A549 (cell line): ENCODE measurements around the gene TIGD1. TPM values are rescaled to one million over a fixed set of nuclear protein-coding genes. Genes with fewer than 3 reads are reported as not detected.
A peak's percentile ranks its signal among the peaks of the same experiment; 100 is the strongest.

ENCODE experiments used
- ATAC-seq, 2 experiments: fragments of 200-7000 bp in 1 of 2; fragments of >200 bp in 1 of 2; cut with Nextera tagmentation in 1 of 2; cut with Tn5 transposase in 1 of 2; 3 replicates each; pipeline versions ENCODE4 v1.8.0 to v1.9.1; 2018 to 2020; ENCODE audit warnings: mild to moderate bottlenecking in 1 of 2, moderate library complexity in 1 of 2
- CTCF ChIA-PET: fragments of 300-600 bp; sonication (Branson Sonifier 250); formaldehyde crosslinking; extraction: SDS; loops from one replicate; lab custom pipeline; 2021; ENCODE audit warnings: antibody characterized with exemption, inconsistent platforms; lab: Yijun Ruan, JAX
- POLR2A ChIA-PET: fragments of 350-600 bp; formaldehyde crosslinking; extraction: SDS; loops from one replicate; lab custom pipeline; 2021; ENCODE audit warnings: antibody characterized with exemption, inconsistent platforms; lab: Yijun Ruan, JAX
- DNase-seq, 2 experiments: peaks; one replicate each; pipeline versions ENCODE4 v3.0.0 to v3.0.0-alpha.2; 2011 to 2016; ENCODE audit warnings: low read depth in 1 of 2, low spot score in 1 of 2
- FAIRE-seq: peaks from 2 replicates; lab custom pipeline; 2011; peaks lifted over from hg19 to GRCh38; lab: Jason Lieb, UNC
- H3K27ac ChIP-seq, 2 experiments: fragments of >200 bp; sonication (Bioruptor Twin); formaldehyde crosslinking; 3 replicates each; pipeline ENCODE4 v1.5.1; 2016 to 2017
- H3K4me1 ChIP-seq: fragments of >200 bp; sonication (Bioruptor Twin); formaldehyde crosslinking; 3 replicates; pipeline ENCODE4 v1.6.1; 2016
- H3K4me2 ChIP-seq: fragments of >200 bp; sonication (Bioruptor Twin); formaldehyde crosslinking; 3 replicates; pipeline ENCODE4 v1.6.1; 2016
- H3K4me3 ChIP-seq: fragments of >200 bp; sonication (Bioruptor Twin); formaldehyde crosslinking; 3 replicates; pipeline ENCODE4 v1.5.1; 2016
- H3K9me3 ChIP-seq: fragments of >200 bp; sonication (Bioruptor Twin); formaldehyde crosslinking; 3 replicates; pipeline ENCODE4 v1.6.1; 2016
- CBX8 ChIP-seq: fragments of 200-600 bp; sonication (generic); IDR thresholded peaks from 2 replicates; pipeline ENCODE4 v1.6.1; 2016
- CHD2 ChIP-seq: fragments of 150-350 bp; IDR thresholded peaks from 2 replicates; pipeline ENCODE4 v1.6.1; 2014; ENCODE audit warnings: low read length; ENCODE audit not compliant: partially characterized antibody
- CHD4 ChIP-seq: fragments of 200-600 bp; sonication (generic); IDR thresholded peaks from 2 replicates; pipeline ENCODE4 v1.6.1; 2016; ENCODE audit warnings: antibody characterized with exemption, mild to moderate bottlenecking, borderline replicate concordance
- ELK1 ChIP-seq: fragments of 150-350 bp; IDR thresholded peaks from 2 replicates; pipeline ENCODE4 v1.6.1; 2014; ENCODE audit warnings: low read depth, mild to moderate bottlenecking, low read length
- FOXS1 ChIP-seq: fragments of 250-450 bp; sonication (Bioruptor Pico); IDR thresholded peaks from 2 replicates; pipeline ENCODE4 v1.5.0; 2020; ENCODE audit warnings: mild to moderate bottlenecking, moderate library complexity
- GATA3 ChIP-seq: IDR thresholded peaks from 2 replicates; pipeline ENCODE4 v1.6.1; 2012; ENCODE audit warnings: borderline replicate concordance
- HDAC2 ChIP-seq: fragments of 200-600 bp; sonication (generic); IDR thresholded peaks from 2 replicates; pipeline ENCODE4 v1.6.1; 2016
- HES2 ChIP-seq: fragments of >200 bp; sonication (Bioruptor Twin); formaldehyde crosslinking; IDR thresholded peaks from 2 replicates; pipeline ENCODE4 v1.6.1; 2016
- HOXA7 ChIP-seq: fragments of 250-450 bp; sonication (Bioruptor Pico); IDR thresholded peaks from 2 replicates; pipeline ENCODE4 v1.5.0; 2020; ENCODE audit warnings: mild to moderate bottlenecking, moderate library complexity
- HOXB13 ChIP-seq: fragments of 250-450 bp; sonication (Bioruptor Pico); IDR thresholded peaks from 2 replicates; pipeline ENCODE4 v1.5.0; 2020; ENCODE audit warnings: low read depth, mild to moderate bottlenecking, moderate library complexity
- NPAS2 ChIP-seq: fragments of 250-450 bp; sonication (Bioruptor Pico); IDR thresholded peaks from 2 replicates; pipeline ENCODE4 v1.8.0; 2022; ENCODE audit warnings: mild to moderate bottlenecking, moderate library complexity, borderline replicate concordance
- NR3C1 ChIP-seq: fragments of >200 bp; sonication (Bioruptor Twin); formaldehyde crosslinking; IDR thresholded peaks from 3 replicates; pipeline ENCODE4 v1.6.1; 2017
- POLR2A ChIP-seq: IDR thresholded peaks from 2 replicates; pipeline ENCODE4 v1.6.1; 2012; ENCODE audit warnings: mild to moderate bottlenecking, low read length
- POLR2AphosphoS2 ChIP-seq: conservative IDR thresholded peaks from 2 replicates; pipeline ENCODE4 v1.6.1; 2012; ENCODE audit warnings: low read length, improper control_type of control experiment, inconsistent platforms
- RARB ChIP-seq: fragments of 250-450 bp; sonication (Bioruptor Pico); IDR thresholded peaks from 2 replicates; pipeline ENCODE4 v1.8.0; 2021; ENCODE audit warnings: mild to moderate bottlenecking, moderate library complexity
- SREBF2 ChIP-seq: fragments of 450-650 bp; IDR thresholded peaks from 2 replicates; pipeline ENCODE4 v1.6.1; 2014; ENCODE audit warnings: mild to moderate bottlenecking, moderate library complexity
- WGBS: methylation state at CpG from one replicate; pipeline ENCODE4 v1.1.6; 2017; ENCODE audit errors: missing lambda C conversion rate; 5-methylcytosine and 5-hydroxymethylcytosine counted together
- polyA plus RNA-seq, 4 experiments: library from polyadenylated mRNA; depleted of rRNA in 3 of 4; stranded (reverse); fragments of >200 nt; fragmentation: RNase III in 1 of 4; extraction: RNeasy Plus Mini Kit Qiagen cat#74134 plus additional on column Dnase treatment in 1 of 4; gene quantifications; 2 replicates in 3 of 4; 3 replicates in 1 of 4; pipeline ENCODE4 v1.2.3, GENCODE V29; 2011 to 2017
- TF ChIP-seq, protein P1 (sequence below): fragments of >200 bp; sonication (Bioruptor Twin); formaldehyde crosslinking; IDR thresholded peaks from 3 replicates; pipeline ENCODE4 v1.5.1; 2016

TIGD1 gene
- polyA plus RNA-seq, 2 of the 4 experiments (the other 2 are of a cell fraction), result 5.7 to 10.5 TPM

GRCh38 chr2:232543928-232544631 is 6.3 kb downstream of the TIGD1 start (continued):
- TF ChIP-seq HOXA7 (no peak), RARB (CRISPR knock-in tag) (no peak)
- TF ChIP-seq, all 56 proteins: peak for 0

DNA sequence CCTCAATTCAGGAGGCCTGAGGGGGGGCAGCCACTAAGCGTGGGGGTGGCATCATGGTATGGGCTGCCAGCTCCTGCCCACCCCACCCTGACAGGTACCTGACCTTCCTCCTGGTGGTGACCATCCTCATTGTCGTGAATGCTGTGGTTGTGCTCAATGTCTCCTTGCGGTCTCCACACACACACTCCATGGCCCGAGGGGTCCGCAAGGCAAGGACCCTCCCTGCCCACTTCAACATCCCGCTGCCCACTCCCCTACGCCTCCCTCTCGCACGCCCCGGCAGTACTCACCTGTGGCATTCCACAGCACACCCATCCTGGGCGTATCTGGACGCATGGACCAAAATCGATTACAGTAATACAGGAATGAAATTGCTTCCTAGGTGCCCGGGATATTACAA is 6.9 kb downstream of the TIGD1 start:
- H3K4me2 ChIP-seq, result no peak overlapping the region
- 91% methylated on average over 12 of the region's 14 CpGs for WGBS
- no peaks in the 10 kb centered on the region for H3K9me3 ChIP-seq
- FAIRE-seq, result no peak
- H3K4me3 ChIP-seq, result no peak overlapping the region
- TF ChIP-seq ELK1 (no peak), NR3C1 (no peak), CBX8 (no peak), FOXS1 (CRISPR knock-in tag) (no peak), POLR2AphosphoS2 (no peak), SREBF2 (no peak), NPAS2 (CRISPR knock-in tag) (no peak), CHD2 (no peak), HDAC2 (no peak), HES2 (no peak), HOXB13 (no peak), GATA3 (no peak), CHD4 (no peak)
- TF ChIP-seq, protein P1, sequence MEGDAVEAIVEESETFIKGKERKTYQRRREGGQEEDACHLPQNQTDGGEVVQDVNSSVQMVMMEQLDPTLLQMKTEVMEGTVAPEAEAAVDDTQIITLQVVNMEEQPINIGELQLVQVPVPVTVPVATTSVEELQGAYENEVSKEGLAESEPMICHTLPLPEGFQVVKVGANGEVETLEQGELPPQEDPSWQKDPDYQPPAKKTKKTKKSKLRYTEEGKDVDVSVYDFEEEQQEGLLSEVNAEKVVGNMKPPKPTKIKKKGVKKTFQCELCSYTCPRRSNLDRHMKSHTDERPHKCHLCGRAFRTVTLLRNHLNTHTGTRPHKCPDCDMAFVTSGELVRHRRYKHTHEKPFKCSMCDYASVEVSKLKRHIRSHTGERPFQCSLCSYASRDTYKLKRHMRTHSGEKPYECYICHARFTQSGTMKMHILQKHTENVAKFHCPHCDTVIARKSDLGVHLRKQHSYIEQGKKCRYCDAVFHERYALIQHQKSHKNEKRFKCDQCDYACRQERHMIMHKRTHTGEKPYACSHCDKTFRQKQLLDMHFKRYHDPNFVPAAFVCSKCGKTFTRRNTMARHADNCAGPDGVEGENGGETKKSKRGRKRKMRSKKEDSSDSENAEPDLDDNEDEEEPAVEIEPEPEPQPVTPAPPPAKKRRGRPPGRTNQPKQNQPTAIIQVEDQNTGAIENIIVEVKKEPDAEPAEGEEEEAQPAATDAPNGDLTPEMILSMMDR, result no peak
- no peaks in the 10 kb centered on the region for H3K4me1 ChIP-seq
- CTCF ChIA-PET, result interaction anchor here (1.6 kb wide), 1 partner anchor 742 kb away, joined by 4 read pairs; no protein-coding TSS in a partner anchor
- DNase-seq, result no peak
- no peak overlapping the region for H3K27ac ChIP-seq
- no peak for ATAC-seq
- POLR2A ChIA-PET, result no interaction called here

DNA sequence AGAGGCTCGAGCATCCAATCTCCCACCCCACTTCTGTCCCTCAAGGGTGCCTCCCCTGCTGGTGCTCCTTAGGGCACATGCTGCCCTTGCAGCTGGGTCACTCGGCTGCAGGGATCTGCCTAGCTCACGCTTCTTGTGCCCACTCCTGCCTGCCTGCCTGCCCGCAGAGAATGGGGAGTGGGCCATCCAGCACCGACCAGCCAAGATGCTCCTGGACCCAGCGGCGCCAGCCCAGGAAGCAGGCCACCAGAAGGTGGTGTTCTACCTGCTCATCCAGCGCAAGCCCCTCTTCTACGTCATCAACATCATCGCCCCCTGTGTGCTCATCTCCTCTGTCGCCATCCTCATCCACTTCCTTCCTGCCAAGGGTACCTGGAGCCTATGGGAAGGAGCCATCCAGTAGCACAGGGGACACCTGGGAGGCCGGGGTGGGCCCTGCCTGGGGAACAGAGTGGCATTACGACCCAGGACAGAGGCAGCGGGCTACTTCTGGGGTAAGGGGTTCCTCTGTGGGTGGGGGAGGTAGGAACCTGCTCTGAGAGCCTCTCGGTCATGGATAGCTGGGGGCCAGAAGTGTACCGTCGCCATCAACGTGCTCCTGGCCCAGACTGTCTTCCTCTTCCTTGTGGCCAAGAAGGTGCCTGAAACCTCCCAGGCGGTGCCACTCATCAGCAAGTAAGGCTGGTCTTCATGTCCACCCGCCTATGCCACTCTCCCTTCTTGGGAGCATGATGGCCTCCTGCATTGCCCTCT is 7.5 kb downstream of the TIGD1 start:
- no peak for DNase-seq
- no peak overlapping the region for H3K27ac ChIP-seq
- no peak for FAIRE-seq
- H3K4me1 ChIP-seq, result no peaks in the 10 kb centered on the region
- no peaks in the 10 kb centered on the region for H3K9me3 ChIP-seq
- no peak overlapping the region for H3K4me2 ChIP-seq
- CTCF ChIA-PET, result interaction anchor here (1.5 to 1.6 kb wide), 2 partner anchors 19 to 742 kb away, joined by 3 to 4 read pairs; no protein-coding TSS in a partner anchor
- 93% methylated on average over 18 of the region's 20 CpGs for WGBS
- TF ChIP-seq, protein P1, result no peak
- TF ChIP-seq POLR2A, result 0 out of 2 replicates have a peak, but pooled peaks have one; percentile 6
- TF ChIP-seq, all 56 proteins: peak for 1
- POLR2A ChIA-PET, result no interaction called here
- ATAC-seq, result no peak
- H3K4me3 ChIP-seq, result no peak overlapping the region
